HG03095 (cell line): ENCODE results near the gene PGAP6.
"Not testable (repeated sequence)": the region's sequence is repeated elsewhere in the genome, so short reads cannot be mapped to it uniquely, and the experiment has no call there.

ENCODE experiments used
- ATAC-seq: cut with Tn5 transposase; IDR thresholded peaks from one replicate; pipeline ENCODE4 v1.9.1; 2021; ENCODE audit warnings: moderate library complexity; ENCODE audit not compliant: unreplicated experiment

PGAP6 gene

DNA sequence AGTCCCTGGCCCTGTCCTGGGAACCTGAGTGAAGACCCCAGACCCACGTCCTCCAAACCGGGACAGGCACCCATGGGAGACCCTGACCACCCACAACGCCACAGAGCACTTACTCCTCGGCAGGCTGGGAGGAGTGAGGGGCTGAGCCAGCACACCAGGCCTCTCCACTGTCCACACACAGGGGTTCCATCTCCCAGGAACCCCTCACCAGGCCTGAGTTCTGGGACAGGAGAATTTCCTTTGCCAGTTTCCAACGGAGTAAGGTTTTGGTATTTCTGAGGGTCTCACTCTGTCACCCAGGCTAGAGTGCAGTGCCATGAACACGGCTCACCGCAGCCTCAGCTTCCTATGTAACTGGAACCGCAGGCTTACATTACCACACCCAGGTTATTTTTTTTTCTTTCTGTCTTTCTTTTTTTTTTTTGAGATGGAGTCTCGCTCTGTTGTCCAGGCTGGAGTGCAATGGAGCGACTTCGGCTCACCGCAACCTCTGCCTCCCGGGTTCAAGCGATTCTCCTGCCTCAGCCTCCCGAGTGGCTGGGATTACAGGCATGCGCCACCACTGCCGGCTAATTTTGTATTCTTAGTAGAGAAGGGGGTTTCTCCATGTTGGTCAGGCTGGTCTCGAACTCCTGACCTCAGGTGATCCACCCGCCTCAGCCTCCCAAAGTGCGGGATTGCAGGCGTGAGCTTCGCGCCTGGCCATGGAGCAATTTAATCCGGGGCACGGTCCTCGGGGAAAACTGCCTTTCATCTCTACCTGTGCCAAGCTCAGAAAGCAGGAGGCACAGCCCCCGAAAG, 1.6 kb downstream of the PGAP6 start:
- no peak for ATAC-seq

DNA sequence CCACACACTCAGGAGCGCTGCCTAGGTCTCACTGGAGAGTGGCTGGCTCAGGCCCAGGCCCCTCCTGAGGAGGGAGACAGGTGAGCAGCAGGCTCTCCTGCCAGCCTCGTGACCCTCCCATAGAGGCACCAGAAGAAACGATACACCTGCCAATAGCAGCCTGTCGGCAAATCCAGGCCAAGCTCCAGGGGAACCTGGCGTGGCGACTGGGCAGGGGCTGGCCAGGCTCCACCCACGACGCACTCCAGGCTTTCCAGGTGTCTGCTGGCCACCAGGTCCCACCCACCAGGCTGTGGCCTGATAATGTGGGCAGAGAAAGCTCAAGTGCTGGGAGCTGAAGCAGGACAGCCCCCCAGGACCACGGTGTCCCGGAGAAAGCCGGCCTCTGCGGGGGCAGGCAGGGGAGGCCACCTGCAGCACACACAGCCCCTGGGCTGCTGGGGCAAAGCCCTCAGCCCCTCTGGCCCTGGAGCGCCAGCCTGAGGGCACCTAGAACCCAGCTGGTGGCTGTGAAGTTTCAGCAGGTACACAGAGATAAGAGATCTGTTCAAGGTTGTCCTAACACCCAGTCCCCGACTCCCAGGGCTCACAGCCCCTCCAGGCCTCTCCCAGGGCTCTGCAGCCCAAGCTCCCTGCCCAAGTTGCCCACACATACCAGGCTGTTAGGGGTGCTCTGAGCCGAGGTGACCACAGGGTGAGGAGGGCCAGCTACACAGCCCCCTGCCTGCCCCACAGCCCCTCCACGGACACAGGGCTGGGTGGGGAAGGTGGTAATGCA, 2.4 kb downstream of the PGAP6 start:
- no peak for ATAC-seq

DNA sequence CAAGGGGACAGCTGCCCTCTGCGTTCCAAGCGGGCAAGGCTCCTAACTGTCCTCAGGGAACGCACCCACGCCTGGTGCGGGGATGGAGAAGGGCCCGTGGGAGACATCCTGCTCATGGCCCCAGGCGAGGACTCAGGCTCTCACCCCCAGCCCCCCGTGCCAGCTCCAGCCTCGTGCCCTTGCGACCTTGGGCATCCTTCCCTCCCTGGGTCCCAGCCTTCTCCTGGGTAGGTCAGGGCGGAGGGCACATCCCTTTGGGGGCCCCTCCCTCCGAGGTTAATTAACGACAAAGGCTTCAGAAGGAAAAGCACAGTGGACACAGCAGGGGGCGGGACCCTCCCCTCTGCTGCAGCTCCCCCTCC, 3.0 kb downstream of the PGAP6 start:
- no peak for ATAC-seq

DNA sequence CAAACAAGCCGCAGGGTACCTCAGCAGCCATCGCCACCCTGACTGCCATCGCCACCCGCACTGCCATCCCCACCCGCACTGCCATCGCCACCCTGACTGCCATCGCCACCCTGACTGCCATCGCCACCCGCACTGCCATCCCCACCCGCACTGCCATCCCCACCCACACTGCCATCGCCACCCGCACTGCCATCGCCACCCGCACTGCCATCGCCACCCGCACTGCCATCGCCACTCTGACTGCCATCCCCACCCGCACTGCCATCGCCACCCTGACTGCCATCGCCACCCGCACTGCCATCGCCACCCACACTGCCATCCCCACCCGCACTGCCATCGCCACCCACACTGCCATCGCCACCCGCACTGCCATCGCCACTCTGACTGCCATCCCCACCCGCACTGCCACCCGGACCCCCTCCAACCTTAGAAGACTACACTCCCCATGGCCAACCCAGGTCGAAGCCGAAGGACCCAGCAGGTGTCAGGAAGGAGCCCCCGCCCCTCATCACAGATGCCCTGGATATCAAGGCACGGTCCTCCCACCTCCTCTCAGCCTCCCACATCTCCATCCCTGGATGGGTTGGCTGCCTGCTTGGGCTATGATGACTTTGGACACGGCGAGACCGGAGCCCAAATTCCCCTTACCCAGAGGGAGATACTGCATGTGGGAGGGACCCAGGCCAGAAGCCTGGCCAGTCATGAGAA, 3.5 kb downstream of the PGAP6 start:
- not testable (repeated sequence) for ATAC-seq

DNA sequence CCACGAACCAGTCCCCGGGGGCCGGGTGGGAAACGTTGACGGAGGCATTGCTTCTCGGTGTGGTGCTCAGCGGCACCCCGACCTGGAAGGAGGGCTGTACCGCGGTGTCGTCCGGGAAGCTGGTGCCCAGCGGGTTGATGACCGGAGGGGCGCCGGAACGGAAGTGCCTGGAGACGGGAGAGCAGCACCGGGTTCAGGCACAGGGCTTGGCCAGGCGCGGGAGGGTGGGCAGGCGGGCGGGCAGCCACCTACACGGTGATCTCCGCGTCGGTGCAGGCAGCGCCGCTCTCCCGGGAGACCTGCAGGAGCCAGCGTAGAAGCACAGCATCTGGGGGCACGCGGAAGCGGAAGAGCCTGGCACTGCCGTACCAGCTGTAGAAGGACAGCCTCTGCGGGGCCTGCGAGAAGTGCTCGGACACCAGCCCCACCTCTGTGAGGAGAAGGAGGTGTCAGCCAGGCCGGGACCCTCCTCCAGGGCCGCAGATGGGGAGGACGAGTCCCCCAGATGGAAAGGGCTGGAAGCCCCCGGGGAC, 4.3 kb downstream of the PGAP6 start:
- no peak for ATAC-seq

DNA sequence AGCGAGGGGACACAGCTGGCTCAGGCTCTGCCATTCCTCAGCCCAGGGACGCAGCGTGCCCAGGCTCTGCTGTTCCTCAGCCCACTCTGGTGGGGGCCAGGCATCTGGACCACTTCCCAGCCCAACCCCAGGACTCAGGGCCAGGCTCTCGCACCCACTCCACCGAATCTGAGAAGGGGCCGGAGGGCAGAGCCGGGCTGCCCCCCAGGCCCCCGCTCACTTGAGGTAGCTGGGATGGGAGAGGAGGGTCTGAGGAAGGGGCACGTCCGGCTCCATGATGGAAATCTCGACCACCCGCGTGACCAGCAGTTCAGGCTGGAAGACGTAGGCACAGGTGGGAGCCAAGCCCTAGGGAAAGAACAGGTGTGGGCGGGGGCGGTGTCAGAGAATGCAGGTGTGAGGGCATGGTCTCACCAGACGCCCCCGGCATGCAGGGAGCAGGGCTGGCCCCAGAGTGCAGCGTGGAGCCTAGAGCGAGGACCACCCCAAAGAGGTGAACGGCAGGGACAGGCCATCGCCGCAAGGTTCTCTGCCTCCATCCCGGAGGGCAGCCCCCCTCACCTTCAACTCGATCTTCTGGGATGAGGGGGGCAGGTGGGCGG, 4.9 kb downstream of the PGAP6 start:
- ATAC-seq: no peak

DNA sequence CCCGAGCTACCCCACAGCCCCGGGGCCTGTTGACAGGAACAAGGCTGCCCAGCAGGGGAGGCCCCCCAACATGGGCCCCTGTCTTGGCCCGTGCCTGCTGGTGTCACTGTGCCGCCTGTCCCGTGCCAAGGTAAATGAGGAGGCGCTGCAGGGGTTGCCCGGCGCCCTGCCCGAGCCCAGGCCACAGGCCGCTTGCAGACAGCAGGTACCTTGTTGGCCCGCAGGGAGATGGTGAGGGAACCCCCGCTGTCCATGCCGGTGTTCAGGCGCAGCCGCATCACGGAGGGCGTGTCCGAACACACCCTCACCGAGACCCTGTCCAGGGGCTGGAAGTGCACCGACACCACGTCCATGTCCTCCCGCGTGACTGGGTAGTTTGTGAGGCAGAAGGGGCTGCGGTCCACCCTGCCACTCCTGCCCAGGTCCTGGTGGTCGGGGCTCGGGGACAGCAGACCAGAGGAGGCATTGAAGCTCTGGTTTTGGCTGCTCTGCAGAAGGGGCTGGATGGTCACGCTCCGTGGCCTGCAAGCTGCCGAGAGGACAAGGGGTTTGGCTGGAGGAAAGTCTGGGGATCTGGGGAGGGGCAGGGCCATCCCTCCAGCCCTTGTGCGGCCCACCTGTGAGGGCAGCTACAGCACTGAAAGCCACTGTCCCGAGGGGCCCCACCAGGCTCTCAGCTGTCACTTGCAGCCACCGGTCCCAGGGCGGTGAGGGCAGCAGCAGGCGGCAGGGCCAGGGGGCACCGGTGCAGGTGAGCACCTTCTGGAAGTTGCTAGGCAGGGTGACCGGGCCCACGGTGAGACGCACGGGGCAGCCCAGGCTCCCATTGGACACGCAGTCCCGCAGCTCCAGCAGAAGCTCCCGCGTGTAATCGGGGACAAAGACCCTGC, 5.6 kb downstream of the PGAP6 start:
- ATAC-seq: no peak

DNA sequence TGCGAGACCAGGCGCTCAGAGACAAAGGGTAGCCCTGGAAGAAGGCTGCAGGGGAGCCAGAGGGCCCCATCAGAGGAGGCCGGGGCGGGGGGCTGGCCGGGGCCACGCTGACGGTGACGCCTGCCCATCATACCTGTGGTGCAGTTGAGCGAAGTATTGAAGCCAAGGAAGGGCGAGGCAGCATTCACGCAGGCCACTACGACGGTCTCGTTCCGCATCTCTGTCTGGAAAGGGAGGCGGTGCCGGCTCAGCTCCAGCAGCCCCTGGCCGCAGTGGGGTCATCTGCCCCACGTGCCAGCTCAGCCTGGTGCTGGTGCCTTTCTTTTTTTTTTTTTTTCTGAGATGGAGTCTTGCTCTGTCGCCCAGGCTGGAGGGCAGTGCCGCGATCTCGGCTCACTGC, 6.6 kb downstream of the PGAP6 start:
- no peak for ATAC-seq

DNA sequence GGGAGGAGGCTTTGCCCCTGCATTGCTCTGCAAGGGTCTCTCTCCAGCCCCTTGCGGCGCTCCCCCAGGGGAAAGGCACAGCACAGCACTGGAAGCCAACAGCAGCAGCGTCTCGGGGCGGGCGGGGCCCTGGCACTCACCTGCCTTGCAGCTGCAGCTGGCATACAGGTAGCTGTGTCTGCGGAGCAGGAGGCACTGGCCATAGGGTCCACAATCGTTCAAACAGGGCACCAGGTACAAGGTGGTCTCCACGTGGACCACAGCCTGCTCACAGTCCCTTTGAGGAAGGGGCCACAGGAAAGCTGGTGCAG, 7.2 kb downstream of the PGAP6 start:
- ATAC-seq: no peak

DNA sequence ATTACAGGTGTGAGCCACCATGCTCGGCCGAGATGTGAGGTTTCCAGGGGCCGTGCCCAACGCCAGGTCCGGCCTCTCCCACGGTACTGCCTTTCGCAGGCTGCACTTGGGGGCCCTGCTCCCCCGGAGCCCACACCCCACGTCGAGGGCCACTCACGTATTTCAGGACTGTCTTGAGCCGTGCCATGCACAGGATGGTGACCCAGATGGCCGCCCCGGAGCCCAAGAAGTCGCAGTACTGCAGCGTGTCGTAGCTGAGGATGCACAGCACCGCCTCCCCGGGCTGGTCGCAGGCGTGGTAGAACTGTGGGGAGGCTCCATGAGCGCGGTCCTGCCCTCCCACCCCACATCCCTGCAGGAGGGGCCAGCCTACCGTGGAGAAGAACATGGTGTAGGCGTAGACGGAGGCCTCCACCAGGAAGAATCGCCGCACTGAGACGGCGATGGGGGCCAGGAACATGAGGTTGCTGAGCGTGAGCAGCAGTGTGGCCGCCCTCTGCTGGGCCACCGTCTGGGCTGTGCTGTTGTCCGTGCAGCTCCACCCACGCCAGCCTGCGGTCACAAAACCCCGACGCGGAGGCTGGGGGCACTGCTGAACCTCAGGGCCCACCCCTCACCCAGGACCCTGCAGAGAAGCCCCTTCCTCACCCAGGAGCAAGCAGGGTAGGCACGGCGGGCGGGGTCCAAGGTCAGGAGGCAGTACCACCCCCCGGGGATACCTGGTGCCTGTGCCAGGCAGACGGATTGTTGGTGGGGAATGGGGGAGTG, 7.7 kb downstream of the PGAP6 start:
- no peak for ATAC-seq

DNA sequence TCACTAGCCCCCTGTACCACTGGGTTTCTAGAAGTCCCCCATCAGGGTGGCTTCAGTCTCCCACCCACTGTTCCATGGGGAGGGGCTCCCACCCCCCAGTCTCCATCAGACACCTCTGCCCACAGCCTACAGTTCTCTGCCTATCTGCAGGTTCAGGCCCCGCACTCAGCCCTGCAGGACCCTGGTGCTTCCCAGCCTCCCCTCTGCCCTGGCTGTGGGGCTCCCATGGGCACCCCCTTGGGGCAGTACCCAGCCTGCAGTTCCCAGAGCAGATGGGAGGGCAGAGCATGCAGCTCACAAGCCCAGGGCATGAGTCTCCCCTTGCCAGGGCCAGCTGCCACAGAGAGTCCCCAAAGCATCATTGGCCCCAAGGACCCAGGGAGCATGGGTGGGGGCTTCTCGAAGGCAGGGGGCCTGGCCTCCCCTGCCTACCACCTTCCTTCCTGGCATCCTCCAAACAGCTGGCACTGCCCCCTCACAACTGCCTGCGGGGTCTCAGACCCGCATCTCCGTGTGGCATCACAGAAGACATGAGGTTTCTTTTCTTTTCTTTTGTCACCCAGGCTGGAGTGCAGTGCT, 8.7 kb downstream of the PGAP6 start:
- ATAC-seq: no peak

DNA sequence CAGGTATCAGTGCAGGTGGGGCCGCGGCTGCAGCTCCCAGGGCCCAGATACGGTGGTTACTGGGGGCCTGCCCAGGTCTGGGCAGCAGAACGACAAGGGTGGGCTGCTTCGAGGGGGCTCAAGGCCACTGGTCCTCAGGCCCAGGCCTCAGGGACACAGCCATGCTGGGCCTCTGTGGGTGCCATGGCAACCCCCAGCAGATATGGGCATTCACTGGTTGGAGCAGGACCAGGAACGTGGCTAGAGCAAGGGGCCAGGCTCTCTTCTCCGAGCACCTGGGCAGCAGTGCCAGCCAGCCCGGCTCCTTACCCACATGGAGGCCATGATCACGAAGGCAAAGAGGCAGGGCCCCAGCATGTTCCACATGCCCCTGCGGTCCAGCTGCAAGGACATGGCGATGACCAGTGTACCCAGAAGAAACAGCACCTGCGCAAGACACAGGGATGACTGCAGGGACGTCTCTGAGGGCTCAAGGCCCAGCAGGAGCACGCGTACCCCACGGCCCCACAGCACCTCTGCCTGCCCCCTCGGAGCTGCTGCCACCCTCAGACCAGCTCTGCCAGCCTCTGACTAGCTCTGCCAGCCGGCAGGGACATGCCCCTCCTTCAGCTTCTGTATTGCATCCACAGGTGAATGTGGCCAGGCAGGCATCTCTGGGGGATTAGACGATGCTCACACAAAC, 9.3 kb downstream of the PGAP6 start:
- ATAC-seq: no peak

DNA sequence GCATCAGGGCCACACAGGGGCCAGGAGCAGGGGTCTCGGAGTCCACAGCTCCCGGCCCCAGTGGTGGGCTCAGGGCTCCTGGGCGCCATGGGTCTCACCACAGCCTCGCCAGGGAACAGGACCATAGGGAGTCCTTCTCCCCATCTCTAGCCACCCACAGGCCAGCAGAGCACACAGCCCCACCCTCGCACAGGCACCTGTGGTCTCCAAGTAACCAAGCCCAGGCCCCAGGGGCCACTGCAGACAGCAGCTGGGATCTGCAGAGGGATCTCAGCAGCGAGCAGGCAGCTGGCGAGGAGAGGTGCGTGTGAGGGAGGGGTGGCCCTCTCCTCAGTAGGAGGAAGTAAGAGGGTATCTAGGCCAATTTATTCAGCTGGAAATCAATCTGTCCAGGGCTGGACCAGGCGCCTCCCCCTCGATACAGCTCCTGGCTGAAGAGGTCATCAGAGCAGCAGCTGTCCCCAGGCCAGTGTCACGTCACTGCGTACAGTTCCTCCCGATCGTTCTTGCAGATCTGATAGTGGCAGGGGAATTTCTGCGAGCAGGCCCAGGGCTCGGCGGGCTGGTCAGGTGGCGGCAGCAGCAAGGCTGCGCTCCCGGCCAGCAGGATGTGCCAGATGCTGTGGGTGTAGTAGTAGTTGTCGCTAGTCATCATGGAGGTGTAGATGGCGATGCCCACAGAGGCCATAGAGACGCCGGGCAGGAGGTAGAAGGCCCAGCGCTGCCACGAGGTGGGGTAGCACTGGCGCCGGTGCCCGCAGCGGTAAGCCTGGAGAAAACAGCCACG, 10.1 kb downstream of the PGAP6 start:
- no peak for ATAC-seq

DNA sequence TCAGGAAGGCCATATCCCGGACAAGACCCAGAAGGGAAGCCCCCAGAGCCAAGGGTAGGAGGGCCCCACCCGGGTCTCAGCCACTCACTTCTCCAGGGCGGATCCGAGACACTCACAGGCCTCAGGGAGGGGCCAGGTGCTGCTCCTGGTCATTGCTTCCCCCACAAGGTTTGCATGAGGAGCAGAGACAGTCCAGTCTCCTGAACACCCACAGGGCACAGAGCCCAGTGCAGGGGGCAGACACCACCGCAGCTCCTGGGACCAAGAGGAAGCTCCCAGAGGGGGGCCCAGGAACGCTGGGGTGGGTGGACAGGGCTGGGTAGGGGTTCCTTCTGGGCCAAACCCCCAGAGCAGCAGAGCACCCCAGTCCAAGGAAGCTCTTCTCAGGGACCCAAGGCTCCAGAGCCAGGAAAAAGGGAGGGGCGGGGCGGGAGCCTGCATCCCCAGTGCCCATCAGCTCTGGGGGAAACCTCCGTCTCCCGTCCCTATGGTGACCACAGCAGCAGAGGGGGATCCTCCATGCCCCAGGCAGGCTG, 10.7 kb downstream of the PGAP6 start:
- no peak for ATAC-seq

DNA sequence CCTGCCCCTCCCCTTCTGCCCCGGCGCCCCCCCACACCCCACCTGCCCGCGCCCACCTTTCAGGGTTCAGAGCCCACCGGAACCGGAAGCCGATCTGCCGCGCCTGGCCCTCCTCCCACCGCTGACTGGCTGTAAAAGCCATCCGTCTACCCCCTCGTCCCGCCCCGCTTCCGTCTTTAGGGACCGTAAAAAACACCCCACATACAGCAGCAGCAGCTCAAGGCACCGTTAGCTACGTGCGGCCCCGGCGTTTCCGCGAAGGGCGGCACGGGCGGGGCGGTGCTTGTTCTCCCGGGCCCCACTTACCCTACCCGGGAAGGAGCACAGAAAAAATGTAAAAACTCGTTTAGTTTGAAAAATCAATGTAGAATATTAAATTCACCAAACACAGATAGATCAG, 11.3 kb downstream of the PGAP6 start, which contains the start of gene MRPL28:
MRPL28 (minus strand) TSS at position 96 of the 400 bp plus-strand sequence. CDS start 320 bp downstream, outside the sequence.
- peak; percentile 69 for ATAC-seq

DNA sequence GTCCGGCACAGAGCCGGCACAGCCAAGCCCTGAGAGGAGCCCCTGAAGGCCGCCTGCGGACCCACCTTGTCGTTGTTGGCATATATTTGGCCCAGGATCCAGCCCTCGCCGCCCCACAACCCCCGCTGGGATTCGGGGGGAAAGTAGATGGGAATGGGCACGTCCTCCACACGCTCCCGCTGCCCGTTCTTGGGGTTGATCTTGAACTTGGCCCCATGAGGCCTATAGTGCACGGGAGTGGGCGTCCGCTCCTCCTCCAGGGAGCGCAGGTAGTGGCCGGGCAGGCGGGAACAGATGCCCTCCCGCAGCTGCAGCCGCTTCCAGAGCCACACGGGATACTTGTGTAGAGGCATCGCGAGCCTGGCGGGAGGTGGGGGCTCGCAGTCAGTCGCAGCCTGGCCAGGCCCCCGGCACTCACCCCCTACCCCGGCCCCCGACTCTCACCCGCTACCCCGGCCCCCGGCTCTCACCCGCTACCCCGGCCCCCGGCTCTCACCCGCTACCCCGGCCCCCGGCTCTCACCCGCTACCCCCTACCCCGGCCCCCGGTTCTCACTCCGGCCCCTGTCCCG, 11.8 kb downstream of the PGAP6 start:
- ATAC-seq: no peak

DNA sequence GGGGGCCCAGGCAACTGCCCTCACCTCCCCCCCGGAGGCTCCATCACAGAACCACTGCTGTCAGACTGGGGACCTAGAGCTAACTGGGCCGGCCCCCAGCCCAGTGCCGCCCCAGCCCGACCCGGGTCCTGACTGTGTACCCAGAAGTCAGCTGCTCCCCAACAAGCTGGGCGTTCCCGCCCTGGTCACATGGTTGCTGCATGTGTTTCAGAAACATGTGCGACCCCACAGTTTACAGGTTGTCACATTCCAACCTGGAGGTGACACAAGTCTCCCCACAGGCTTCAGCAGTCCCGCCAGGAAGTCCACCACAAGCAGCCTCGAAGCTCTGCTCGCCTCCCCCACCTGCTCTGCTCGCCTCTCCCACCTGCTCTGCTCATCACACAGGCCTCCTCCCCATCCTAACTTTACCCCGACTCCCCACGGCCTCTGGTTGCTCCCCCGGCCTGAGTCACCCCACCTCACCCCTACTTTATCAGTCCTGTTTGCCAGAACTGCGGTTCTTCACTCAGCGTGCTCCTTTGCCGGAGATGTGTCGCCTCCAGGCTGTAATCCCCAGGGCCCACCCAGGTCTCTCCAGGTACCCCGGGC, 12.4 kb downstream of the PGAP6 start:
- ATAC-seq: no peak
